HFFc6 (cell line): ENCODE measurements around the gene CCDC12. TPM values are rescaled to one million over a fixed set of nuclear protein-coding genes. Genes with fewer than 3 reads are reported as not detected.

Source experiments
- DNase-seq: peaks from one replicate; pipeline ENCODE4 v3.0.0-alpha.2; 2018
- H3K27ac Mint-ChIP-seq: 2 replicates; pipeline ENCODE4 v1.8.0; 2020; ENCODE audit warnings: mild to moderate bottlenecking, mixed read lengths
- H3K27me3 Mint-ChIP-seq: 2 replicates; pipeline ENCODE4 v1.8.0; 2021; ENCODE audit warnings: mild to moderate bottlenecking, moderate library complexity, mixed read lengths; ENCODE audit not compliant: insufficient read depth
- H3K36me3 Mint-ChIP-seq: 2 replicates; pipeline ENCODE4 v1.8.0; 2021; ENCODE audit warnings: low read depth, mixed read lengths
- H3K4me1 Mint-ChIP-seq: 2 replicates; pipeline ENCODE4 v1.8.0; 2020; ENCODE audit warnings: low read depth, mixed read lengths
- H3K4me3 Mint-ChIP-seq: 2 replicates; pipeline ENCODE4 v1.8.0; 2020; ENCODE audit warnings: mild to moderate bottlenecking, moderate library complexity, mixed read lengths
- H3K9me3 Mint-ChIP-seq: 2 replicates; pipeline ENCODE4 v1.8.0; 2020; ENCODE audit warnings: mild to moderate bottlenecking, mixed read lengths
- total RNA-seq, 6 experiments: library from RNA; stranded (reverse); fragmentation: NEBNext Ultra II Directional; extraction: Animal tissue kit (Norgen Biotek cat#: 25700); gene quantifications; 2 replicates in 1 of 6; 3 replicates in 5 of 6; pipeline ENCODE4 v1.2.3, GENCODE V29; 2021
- TF ChIP-seq, protein P1 (sequence below): fragments of 200-600 bp; sonication (generic); IDR thresholded peaks from 2 replicates; pipeline ENCODE4 v1.5.0; 2021; ENCODE audit warnings: antibody characterized with exemption, mild to moderate bottlenecking

The CCDC12 gene
- total RNA-seq, 6 experiments from 2014 or later: 21.3 to 27.9 (median 27.2) TPM

DNA sequence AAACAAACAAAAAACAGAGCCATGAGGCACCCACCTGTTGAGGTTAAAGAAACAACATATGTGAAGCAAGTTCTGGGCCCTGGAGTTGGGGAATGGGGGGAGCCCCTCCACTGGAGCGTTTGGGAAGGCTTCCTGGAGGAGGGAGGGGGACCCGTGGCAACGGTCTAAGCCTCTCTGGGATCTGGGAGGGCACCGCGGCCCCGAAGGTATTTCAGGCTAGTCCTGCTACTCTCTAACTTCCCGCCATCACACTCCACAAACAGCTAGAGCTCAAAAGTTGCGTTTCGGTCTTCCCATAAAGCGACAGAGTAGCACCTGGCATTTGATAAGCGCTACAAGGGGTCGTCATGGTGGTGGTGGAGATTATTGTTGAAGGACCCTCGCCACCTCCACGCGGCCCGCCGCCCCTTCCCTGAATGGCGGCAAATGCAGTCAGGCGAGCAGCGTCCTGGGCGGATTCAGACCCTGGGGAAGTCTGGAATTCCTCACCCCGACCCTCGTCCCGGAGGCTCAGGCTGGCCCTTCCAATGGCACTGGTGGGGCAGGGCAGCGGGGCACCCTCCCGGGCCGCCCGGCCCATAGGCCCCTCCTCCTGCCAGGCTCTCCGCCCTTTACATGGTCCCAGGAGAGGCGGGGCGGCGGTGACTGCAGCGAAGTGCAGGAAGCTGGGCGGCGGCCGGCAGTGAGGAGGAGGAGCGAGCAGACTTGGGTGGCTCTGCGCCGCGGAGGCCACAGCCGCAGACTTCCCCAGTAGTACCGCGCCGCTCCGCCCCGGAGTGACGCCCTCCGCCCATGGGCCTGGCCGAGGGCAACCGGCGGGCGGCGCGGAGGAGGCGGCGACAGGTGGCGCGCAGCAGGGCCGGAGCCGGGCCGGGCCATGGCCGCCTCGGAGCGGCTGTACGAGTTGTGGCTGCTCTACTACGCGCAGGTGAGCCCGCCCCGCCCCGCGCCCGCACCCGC is 2.7 kb upstream of the CCDC12 start, which contains the start of gene NBEAL2:
Gene NBEAL2 (plus strand): TSS at position 682 of the 960 bp plus-strand sequence. CDS start 196 bp downstream, at position 878.
- DNase-seq: peak; percentile 89
- peak within 1 kb of the TSS; percentile 64 for H3K27ac Mint-ChIP-seq
- peaks cover 5% of the 10 kb centered on the region for H3K27me3 Mint-ChIP-seq
- TF ChIP-seq, protein P1, sequence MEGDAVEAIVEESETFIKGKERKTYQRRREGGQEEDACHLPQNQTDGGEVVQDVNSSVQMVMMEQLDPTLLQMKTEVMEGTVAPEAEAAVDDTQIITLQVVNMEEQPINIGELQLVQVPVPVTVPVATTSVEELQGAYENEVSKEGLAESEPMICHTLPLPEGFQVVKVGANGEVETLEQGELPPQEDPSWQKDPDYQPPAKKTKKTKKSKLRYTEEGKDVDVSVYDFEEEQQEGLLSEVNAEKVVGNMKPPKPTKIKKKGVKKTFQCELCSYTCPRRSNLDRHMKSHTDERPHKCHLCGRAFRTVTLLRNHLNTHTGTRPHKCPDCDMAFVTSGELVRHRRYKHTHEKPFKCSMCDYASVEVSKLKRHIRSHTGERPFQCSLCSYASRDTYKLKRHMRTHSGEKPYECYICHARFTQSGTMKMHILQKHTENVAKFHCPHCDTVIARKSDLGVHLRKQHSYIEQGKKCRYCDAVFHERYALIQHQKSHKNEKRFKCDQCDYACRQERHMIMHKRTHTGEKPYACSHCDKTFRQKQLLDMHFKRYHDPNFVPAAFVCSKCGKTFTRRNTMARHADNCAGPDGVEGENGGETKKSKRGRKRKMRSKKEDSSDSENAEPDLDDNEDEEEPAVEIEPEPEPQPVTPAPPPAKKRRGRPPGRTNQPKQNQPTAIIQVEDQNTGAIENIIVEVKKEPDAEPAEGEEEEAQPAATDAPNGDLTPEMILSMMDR: peak; percentile 17; the same call in 1 of the 2 replicates
- H3K4me3 Mint-ChIP-seq: peak within 1 kb of the TSS; percentile 87
- H3K9me3 Mint-ChIP-seq: no peaks in the 10 kb centered on the region; the same call in 1 of the 2 replicates
- H3K36me3 Mint-ChIP-seq: peaks cover 12% of the 10 kb centered on the region; the same call in 1 of the 2 replicates
- peaks cover 28% of the 10 kb centered on the region for H3K4me1 Mint-ChIP-seq

DNA sequence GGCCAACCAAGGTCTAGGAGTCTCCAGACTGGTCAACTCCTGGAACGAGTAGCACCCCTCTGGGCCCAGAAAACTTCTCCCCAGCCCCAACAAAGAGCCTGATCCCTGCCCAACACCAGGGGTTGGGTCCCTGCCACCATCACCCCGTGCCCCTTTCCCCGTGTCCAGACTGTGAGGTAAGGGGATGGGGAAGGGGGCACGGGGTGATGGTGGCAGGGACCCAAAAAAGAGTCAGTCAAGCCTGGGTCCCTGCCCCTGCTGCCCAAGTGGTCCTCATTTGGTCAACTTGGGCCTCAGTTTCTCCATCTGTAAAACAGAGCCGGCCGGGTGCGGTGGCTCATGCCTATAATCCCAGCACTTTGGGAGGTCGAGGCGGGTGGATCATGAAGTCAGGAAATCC is 1.8 kb upstream of the CCDC12 start:
- Mint-ChIP-seq H3K36me3 (peaks cover 17% of the 10 kb centered on the region; the same call in 1 of the 2 replicates), H3K4me1 (peaks cover 35% of the 10 kb centered on the region), H3K27ac (peak overlapping the region; percentile 100), H3K4me3 (0 out of 2 replicates have a peak overlapping the region, but pooled peaks have one; percentile 55), H3K27me3 (peaks cover 5% of the 10 kb centered on the region), H3K9me3 (no peaks in the 10 kb centered on the region; the same call in 1 of the 2 replicates)
- DNase-seq: no peak
- TF ChIP-seq, protein P1: no peak

DNA sequence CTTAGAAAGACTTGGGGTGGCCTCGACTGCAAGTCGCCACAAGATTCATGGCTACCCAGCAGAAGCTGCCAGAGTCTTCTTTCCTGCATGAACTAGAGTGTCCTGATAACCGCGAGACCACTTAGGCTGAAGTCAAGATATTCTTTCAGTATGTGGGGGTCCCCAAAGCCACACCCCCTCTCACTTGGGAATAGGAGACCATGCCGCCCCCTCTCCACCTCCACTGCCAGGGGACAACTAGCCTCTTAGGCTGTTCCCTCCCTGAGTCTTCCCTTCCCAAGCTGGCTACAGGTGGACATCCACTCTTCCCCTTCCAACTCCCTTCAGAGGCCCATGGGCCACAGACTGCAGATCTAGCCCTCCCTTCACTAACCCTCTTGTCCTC is 1.3 kb upstream of the CCDC12 start:
- peaks cover 35% of the 10 kb centered on the region for H3K4me1 Mint-ChIP-seq
- peaks cover 5% of the 10 kb centered on the region for H3K27me3 Mint-ChIP-seq
- H3K27ac Mint-ChIP-seq: peak overlapping the region; percentile 100
- H3K4me3 Mint-ChIP-seq: peak overlapping the region; percentile 55
- no peak for DNase-seq
- peaks cover 17% of the 10 kb centered on the region; the same call in 1 of the 2 replicates for H3K36me3 Mint-ChIP-seq
- TF ChIP-seq, protein P1: no peak
- no peaks in the 10 kb centered on the region; the same call in 1 of the 2 replicates for H3K9me3 Mint-ChIP-seq

DNA sequence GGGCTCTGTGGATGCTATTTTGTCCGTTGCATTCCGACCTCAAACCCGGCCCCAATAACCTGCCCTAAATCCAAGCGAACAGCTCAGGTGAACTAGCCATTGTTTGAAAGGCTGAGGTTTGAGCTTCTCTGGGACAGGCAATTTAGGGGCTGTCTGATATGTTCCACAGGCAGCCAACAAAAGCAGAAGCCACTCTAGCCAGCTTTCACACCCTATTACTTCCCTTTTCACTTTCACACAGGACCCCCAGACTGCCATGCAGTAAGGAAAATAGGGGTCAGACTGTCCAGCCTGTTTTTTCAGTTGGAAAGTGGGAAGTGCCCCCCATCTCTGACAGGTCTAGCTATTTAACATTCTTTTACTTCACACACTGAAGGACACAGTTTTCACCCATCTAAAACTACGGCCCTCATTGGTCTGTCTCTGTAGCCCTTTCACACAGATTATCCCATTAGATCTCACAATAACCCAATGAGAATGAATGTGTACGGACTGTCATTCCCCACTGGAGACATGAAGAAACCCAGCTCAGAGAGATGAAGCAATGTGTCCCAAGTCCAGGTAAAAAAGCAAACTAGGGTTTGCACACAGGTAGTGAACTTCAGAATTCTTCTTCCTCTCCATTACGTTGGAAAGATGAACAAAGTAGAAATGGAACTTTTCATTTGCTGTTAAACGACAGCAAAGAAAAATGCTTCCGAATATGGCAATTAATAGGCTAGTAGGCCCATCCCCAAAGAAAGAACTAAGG is 1.9 kb downstream of the CCDC12 start:
- peak overlapping the region; percentile 99 for H3K4me3 Mint-ChIP-seq
- no peaks in the 10 kb centered on the region; the same call in 1 of the 2 replicates for H3K9me3 Mint-ChIP-seq
- H3K36me3 Mint-ChIP-seq: peaks cover 17% of the 10 kb centered on the region; the same call in 1 of the 2 replicates
- TF ChIP-seq, protein P1: no peak
- peaks cover 5% of the 10 kb centered on the region for H3K27me3 Mint-ChIP-seq
- peaks cover 64% of the 10 kb centered on the region for H3K4me1 Mint-ChIP-seq
- peak overlapping the region; percentile 24 for H3K27ac Mint-ChIP-seq
- DNase-seq: no peak

DNA sequence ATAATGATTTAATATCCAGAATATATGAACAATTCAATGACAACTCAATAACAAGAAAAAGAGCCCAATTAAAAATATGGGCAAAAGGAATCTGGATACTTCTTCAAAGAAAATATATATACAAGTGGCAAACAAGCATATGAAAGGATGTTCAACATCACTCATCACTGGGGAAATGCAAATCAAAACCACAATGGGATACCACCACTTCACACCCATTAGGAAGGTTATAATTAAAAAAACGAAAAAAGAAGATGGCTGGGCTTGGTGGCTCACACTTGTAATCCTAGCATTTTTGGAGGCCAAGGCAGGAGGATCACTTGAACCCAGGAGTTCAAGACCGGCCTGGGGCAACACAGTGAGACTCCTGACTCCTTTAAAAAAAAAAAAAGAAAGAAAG is 4.1 kb downstream of the CCDC12 start:
- Mint-ChIP-seq H3K27me3 (peaks cover 5% of the 10 kb centered on the region), H3K27ac (no peak overlapping the region), H3K4me3 (no peak overlapping the region; the same call in 1 of the 2 replicates), H3K36me3 (peaks cover 17% of the 10 kb centered on the region; the same call in 1 of the 2 replicates), H3K4me1 (peaks cover 58% of the 10 kb centered on the region), H3K9me3 (no peaks in the 10 kb centered on the region; the same call in 1 of the 2 replicates)
- no peak for DNase-seq
- TF ChIP-seq, protein P1: no peak
